Skin of body (tissue), 2 donors: Measurements from ENCODE around the gene GAS7. TPM values are rescaled to one million over a fixed set of nuclear protein-coding genes. Genes with fewer than 3 reads are reported as not detected.
A peak's percentile ranks its signal among the peaks of the same experiment; 100 is the strongest.

Source experiments
- DNase-seq: peaks from one replicate; lab custom pipeline; 2025; lab: John Stamatoyannopoulos, UW
- total RNA-seq: library from RNA; depleted of rRNA; stranded (reverse); fragments of >200 nt; gene quantifications from one replicate; pipeline ENCODE4 v1.2.3, GENCODE V29; 2014

GAS7 gene
- total RNA-seq, 1 donor from 2014 or later = 60.8 TPM

DNA sequence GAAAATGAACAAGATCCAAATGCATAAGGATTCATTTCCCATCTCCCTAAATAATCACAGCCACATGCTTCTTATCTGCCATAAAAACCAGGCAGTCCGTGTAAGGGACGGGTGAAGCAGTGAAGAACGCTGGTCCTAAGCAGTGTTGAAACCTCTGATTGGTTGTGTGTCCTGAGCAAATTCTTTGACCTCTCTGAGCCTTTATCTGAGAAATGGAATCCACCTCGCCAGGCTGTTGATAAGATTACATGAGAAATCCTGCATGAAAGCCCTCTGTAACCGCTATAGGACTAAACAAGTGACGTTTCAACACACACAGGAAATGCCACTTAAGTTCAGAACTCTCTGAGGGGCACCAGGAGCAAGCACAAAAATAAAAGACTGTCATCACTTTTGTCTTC, 26.8 kb downstream of the GAS7 start:
- DNase-seq = peak; percentile 65

DNA sequence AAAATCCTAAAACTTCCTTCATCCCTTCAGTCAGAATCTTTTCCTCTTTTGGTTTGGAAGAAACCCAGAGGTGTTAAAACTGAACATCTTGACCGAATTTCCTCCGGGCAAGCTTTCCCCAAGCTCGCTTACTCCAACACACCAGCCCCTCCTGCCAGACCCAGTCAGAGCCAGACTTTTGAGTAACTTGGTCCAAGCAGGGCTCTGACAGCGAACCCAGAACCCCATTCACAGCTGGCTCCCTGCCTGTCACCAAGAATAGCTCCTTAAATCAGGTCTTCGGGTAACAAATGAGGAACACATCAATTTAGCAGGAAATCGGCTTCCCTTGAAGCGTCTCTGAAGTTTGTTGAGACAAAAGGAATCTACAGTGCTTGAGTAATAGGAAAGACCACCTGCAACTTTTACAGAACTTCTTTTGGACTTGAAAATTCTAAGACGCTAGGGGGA, 27.3 kb downstream of the GAS7 start:
- peak; percentile 85 for DNase-seq

DNA sequence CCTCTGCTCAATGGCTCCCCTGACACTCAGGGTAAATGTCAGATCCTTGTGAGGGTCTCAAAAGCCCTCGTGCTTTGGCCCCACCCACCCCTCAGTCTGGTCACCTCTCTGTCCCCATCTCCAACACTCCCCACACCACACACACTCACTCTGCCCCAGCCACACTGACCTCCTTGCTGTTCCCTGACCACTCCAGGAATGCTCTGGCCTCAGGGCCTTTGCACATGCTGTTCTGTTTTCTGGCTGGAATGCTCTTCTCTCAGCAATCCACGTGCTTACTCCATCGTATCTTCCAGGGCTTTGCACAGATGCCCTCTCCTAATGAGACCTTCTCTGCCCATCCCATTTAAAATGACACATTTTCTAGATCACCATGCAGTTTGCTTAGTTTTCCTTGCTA, 28.2 kb downstream of the GAS7 start:
- no peak for DNase-seq

DNA sequence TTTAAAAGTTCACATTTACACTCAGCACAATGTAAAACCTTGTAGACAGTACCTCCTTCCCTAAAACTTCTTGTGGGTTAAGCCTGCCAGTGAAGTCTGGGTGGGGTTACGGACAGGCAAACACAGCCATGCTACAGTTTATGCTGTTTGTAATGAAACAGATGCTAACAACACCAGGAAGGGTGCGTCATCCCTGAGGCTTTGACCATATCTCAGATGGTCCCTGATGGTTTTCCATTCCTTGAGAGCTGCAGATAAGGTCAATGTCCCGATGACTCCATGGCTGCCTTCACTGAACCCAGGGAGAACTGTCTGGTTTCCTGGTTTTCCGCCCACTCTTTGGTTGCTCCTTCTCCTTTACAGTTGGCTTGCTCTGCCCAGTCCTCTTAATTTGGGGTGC, 29.1 kb downstream of the GAS7 start:
- no peak for DNase-seq

DNA sequence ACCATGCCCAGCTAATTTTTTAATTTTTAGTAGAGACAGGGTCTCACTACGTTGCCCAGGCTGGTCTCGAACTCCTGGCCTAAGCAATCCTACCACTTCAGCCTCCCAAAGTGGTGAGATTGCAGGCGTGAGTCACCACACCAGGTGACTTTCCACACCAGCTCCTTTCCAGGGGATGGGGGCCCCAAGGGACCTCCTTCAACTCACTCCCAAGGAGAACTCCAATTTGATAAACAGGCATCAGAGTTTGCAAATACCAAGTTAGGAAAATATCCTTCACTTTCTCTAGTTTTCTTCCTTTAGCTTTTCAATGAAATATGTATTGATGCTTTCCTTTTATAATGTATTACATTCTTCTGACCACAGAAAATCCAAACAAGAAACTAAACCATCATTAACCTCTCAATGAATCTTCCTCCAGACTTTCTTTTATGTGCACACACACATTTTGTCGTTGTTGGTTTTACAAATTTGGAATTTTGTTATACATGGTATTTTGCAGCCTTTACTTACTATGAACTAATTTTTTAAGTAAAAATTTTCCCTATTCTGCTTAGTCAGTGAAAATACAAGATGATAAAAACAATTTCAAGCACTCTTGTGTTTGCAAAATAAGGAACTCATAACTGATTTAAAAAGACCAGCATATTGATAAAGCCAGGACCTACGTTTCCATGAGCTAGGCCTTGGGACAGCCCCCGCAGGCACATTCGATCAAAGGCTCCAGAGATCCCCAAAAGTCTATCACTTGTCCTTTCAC, 32.0 kb downstream of the GAS7 start:
- no peak for DNase-seq

DNA sequence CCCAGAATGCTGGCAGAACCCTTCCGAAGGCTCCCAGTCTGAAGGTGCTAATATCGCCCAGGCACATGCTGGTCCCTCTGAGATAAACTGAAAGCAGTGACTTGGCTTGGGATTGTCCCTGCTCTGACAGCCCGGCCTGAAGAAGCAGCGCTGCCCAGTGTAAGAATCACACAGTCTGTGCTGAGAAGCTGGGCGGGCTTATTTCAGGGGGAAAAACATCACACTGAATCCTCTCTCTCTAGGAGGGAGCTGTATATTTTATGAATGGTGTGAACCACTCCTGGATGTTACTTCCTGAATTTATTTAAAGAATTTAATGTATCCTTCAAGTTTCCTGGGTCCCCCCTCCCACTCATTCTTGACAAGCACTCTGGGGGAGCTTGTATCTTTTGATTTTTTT, 36.3 kb downstream of the GAS7 start:
- no peak for DNase-seq

DNA sequence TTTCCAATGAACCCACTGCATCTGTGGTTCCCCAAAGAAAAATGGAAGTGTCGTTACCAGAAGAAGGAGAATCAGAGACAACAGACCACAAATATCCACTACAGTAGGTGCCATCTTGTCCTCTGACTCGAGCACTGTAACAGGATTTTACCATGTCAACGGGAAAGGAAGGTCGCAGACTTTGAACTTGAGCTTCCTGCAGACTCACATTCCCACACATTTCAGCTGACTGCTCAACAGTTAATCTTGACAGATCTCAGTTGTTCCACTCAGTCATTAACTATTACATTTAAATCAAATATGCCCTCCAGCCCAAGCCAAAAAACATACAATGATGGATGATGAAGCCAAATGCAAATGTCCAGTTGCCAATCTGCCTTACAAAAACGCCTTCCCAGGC, 37.0 kb downstream of the GAS7 start:
- no peak for DNase-seq

DNA sequence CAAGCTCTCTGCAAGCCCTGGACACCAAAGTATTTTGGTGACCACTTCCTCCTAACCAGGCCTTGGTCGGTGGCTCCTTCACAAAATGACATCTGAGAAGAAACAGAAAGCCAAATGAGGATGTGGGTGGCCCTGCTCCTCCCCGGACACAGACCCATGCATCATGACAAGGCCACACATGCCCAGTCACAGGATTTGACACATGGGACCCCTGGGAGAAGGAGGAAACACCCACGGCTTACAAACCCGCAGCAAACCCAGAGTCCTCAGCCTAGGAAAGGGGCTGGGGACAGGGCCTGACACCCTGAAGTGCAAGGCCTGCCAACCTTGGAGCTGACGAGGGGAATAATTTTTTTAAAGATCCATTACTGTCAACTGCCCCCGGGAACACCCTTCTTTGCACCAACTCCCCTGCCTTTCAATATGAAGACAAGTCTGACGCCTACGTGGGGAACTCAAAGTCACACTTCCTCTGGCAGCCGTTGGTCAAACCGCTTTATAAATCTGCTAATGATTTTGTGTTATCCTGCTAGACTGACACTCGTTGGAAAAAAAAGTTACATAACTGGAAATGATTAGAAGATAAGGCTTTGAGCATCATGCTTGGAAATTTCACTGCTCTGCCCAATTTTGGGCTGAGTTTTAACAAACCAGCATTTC, 41.3 kb downstream of the GAS7 start:
- DNase-seq = peak; percentile 70

DNA sequence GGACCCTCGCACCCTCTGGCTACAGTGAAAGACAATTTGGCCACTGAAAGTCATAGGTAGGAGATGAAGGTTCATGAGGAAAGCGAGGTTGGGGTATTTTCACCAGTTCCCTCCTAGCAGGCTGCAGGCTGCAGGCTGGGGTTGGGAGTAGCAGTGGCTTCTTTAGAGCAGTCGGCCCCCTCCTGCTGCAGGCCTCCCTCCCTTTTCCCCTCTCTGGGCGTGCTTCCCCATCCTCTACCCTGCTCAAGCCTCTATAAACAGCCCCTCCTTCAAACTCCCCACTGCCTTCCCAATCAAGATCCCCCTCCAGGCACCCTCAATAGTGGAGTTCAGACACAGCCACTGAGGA, 41.8 kb downstream of the GAS7 start:
- DNase-seq = peak; percentile 70

DNA sequence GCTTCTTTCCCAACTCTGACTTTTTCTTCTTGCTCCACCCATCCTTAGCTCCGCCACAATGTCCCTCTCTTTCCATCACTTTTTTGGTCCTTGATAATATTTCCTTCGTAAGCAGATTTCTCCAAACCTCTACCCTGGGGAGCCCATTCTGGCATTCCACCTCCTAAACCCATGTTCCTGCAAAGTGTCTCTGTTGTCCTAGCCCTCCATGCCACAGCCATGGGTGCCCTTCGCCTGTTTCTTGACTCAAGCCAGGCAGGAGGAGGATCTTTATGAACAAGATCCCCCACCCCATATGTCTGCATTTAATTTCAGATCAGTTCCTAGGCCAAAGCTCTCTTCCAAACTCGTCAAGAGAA, 42.4 kb downstream of the GAS7 start:
- peak; percentile 47 for DNase-seq

DNA sequence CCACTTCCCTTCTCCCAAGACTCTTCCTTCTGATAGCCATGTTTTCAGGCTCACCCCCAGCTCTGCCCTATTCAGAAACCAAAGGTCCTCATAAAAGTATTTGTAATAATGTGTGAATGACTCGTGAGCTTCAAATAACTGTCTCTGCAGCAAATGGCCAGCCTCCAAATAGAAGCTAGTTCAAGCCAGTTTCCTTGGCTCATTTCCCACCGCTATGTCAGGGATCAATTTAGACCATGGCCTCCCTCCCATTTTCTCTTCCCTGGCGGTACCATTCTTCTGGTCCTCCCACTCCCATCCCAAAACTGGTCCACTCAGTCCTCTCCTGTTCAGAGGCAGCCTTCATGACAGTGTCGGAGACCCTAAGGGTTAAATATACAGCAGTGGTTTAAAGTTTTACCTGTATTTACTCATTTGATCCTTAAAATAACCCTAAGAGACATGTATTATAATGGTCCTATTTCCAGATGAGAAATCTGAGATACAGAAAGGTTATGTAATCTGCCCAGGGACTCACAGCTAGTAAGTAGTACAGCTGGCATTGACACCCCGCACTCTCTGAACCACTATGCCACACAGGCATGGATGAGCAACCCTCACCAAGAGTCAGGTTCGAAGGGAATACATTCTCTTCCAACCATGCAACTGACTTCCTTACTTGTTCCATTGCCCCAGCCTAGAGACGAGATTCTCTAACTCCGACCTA, 42.9 kb downstream of the GAS7 start:
- DNase-seq = peak; percentile 80

DNA sequence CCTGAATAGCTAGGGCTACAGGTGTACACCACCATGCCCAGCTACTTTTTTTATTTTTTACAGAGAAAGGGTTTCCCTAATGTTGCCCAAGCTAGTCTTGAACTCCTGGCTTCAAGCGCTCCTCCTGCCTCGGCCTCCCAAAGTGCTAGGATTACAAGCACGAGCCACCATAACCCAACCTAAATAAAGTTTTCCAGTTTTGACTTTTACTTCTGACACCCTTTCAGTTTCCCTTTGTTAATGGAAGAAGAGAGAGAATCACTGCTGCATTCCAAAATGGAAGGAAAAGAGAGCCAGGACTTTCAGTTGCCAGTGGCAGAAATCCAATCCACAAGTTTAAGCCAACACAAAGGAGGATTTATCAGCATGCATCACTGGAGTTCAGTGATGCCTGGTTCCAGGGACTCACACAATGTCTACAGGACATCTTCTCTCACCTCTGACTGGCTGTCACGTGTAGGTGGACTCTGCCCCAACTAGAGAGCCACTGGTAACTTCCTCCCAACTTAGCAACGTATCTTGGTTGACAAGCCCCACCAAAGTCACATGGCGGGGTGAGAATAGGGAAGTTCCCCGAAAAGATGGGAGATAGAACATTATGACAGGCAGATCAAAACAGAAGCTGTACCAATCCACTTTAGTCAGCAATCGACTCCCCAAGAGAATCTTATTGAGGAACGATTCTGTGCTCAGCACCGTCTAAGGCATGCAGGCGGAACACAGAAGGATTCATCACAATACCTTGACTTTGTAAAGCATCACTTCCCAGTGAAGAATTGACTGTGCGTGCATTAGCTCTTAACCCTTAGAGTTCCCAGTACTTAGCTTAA, 46.5 kb downstream of the GAS7 start:
- no peak for DNase-seq

DNA sequence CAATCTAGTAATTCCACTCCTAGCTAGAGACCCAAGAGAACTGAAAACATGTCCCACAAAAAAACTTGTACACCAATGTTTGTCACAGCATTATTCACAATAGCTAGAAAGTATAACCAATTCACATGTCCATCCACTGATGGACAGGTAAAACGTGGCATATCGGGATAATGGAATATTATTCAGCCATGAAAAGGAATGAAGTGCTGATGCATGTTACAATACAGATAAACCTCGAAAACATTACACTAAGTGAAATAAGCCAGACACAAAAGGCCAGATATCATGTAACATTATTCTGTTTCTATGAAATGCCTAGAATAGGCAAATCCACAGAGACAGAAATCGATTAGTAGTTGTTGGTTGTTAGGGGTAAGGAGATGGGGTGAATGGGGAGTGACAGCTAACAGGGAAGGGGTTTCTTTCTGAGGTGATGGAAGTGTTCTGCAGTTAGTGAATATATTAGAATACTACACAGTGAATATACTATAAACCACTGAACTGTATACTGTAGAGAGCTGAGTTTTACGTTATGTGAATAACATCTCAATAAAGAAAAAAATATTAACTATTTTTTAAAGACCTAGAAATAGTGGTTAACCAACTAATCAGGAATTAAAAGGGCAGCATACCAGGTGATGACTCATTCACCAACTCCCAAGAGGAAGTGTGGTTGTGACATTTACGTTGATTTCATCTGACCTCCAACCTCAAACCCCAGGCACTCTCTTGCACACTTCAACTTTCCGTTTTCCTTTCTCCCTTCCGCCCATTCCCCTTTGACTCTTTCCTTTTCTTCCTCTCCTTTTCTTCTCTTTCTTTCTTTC, 48.6 kb downstream of the GAS7 start:
- no peak for DNase-seq

DNA sequence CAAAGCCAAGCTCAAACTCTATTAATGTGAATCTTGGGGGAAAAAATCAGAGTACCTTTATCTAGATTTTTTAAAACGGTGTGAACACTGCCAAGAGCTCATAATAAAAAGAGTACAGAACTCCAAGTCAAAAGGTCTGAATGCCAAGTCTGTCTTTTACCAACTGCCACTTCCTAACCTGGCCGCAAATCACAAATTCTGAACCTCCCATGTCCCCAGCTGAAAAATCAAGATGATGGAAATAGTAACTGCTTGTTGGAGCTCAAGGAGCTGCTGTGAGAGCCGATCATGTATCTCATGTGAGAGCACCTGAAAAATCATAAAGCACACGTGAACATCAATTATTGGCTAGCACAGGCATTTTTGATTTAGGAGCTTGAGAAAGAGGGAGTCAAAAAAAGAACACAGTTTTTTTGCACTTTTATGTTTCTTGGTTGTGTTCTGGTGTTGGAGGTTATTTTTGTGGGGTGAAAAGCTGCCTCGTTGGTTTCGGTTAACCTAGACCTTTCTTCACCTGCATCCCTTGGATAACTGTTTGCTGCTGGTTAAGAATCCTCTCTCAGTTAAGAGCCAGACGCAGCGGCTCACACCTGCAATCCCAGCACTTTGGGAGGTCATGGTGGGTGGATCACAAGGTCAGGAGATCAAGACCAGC, 50.5 kb downstream of the GAS7 start:
- no peak for DNase-seq

DNA sequence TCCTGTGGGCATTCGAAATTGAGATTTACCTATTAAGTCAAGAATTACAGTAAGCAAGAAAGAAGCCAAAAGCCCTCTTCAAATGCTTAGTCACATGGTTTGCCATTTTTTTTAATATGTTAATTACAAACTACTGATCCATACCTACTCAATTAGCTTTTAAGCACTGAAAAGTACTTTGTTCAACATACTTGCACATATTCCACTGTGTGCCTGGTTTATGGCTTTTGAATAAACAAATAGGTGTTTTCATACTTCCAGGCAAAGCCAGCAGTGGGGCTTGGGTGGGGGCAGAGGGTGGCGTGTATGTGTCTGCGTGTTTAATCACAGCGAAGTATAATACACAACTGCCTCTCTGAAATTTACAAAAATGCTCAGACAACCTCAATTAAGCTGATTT, 51.4 kb downstream of the GAS7 start:
- no peak for DNase-seq

DNA sequence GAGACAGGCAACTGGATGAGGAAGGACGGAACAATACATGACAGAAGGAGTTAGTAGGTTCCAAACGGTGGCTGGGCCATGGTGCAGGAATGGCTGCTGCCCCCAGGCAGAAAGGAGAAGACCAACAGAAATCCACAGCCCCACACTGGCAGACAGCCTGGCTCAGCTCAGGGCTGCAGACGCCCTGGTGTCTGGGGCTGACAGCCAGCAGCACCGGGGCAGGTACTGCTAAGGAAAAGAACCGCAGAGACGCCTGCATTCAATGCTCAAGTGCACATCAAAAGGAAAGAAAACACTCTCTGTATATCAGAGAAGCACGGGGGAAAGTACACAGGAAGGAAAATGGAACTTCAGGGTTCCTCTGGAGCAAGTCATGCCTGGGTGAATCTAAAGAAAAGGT, 53.4 kb downstream of the GAS7 start:
- DNase-seq = no peak

DNA sequence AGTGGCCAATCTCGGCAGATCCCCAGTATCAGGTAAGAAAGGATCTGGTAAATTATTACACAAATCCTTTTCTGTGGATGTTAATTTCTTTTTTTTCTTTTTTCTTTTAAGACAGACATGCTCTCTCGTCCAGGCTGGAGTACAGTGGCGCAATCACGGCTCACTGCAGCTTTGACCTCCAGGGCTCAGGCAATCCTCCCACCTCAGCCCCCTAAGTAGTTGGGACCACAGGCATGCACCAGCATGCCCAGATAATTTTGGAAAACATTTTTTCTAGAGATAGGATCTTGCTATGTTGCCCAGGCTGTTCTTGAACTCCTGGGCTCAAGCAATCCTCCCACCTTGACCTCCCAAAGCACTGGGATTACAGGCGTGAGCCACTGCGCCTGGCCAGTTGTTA, 54.0 kb downstream of the GAS7 start:
- no peak for DNase-seq

DNA sequence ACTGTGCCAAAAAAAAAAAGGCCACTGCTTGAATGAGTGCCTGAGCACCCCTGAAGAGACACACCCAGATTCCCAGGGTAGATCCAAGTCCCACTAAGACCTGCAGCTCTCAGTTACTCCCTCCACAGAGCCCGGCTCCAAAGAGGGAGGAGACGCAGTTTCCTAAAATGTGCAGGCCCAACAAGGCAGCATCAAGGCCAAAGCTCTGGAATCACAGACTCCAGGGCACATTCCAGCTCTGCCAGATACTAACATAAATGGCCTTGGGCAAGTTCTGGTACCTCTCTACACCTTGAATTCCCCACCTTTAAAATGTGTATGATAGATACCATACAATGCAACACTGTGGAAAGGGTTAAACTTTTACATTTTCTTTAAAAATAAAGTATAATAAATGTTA, 57.0 kb downstream of the GAS7 start:
- no peak for DNase-seq

DNA sequence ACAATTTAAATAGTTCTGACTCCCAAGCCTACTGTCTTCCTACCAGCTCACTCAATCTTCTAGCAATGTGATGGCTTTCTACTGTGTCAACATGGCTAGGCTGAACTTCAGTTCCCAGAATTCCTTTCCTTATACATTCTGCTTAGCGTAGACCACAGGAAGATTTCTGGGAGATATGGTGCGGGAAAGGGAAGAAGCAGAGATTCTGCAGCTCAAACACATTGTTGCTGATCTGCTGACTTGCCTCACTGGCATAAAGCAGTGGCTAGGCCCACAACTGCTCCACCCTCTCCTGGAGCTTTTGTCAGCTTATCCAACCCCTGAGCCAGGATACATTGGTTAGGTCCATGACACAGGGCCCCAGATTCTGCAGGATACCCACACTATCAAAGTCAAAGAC, 58.8 kb downstream of the GAS7 start:
- no peak for DNase-seq

DNA sequence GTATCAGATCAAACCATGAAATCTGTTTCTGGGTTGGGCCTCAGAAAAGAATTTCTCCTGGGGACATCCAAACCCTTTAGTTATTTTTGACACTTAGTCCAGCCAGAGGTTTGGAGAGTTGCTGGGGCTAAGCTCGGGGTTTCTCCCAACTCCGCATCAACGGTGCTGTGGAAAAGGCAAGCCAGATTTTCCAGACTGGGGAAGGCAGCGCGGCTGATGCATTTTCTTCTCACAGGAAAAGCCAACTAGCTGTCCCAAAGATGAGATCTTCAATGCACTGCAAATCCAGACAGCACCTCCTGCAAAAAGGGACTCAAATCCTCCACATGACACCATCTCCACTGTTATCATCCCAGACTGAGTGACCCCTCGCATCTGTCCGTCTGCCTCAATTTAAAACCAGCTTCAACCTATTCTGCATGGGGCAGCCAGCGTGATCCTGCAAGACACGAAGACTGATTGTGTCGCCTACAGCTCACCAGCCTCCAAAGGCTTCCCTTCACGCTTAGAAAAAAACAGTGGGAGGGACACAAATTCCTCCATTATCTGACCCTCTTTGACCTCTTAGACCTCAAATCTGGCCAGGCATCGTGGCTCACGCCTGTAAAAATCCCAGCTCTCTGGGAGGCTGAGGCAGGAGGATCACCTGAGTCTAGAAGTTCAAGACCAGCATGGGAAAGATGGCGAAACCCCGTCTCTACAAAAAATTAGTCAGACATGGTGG, 62.0 kb downstream of the GAS7 start:
- DNase-seq = no peak
